Left hindlimb (tissue), 1 donor: ENCODE measurements around the gene HOXD3.

Experiments used
- DNase-seq: peaks from one replicate; pipeline ENCODE4 v3.0.0-alpha.2; 2018

HOXD3 gene

DNA sequence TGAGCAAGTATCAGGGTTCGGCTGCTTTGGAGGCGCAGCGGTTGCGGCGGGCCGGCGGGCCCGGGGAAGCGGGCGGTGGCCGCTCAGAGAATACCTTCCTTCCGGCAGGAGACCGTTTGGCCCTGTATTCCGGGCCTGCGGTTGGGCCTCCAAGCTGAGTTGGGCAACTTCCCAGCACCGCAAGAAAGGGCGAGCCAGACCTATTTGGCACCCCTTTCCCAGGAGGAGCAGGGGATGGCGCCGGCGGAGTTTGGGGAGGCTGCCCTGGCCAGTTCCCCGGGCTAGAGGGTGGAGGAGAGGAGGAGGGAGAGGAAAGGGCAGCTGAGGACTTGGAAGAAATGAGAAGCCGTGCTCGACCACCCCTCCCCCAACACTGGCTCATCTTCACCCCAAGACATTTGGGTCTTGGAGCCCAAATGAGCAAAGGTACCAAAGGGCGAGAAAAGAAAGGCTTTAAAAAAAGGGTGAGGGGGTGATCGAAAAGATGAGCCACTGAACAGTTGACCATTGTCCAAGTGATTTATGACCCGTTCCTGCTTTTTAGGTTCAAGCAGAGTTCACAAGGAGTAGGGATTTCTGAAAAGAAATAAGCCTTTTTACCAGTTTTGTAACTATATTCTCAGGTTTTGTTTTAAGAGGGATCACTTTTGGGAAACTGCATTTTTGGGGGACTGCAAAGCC lies 8.4 kb downstream of the HOXD3 start:
- DNase-seq = no peak

DNA sequence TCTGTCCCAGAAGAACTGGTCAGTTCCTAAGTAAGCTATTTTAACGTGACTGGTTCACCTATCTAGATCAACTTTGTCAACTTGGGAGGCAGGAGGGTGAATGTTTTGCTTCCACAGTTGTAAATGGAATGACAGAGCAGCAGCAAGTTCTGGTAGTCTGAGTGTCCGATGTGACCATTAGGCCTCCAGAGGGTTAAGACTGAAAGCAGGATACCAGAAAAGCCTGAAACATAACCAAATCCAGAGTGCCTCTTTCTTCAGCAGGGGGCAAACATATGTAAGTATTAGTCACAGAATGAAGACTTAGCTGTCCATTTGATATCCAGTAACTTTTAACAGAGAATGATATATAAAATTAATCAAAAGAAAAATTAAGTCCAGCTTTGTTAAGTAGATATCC lies 9.2 kb downstream of the HOXD3 start:
- no peak for DNase-seq

DNA sequence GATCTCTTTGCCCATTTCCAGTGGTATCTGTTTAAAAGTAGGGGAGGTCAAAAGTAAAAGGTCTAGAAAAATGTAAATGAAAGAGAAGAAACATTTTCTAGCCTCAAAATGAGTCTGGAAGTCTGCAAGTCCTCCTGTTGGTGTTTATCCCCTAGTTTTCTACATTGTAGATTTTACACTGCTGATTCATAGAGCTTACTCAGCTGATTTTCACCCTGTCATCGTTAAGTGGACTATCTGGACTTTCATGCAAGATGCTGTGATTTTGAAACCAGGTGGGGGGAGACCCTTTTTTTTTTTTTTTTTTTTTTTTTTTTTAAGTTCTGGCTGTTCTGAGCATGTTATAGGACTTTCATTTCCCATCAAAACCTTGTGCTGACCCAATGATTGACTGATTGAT lies 10.3 kb downstream of the HOXD3 start:
- no peak for DNase-seq

DNA sequence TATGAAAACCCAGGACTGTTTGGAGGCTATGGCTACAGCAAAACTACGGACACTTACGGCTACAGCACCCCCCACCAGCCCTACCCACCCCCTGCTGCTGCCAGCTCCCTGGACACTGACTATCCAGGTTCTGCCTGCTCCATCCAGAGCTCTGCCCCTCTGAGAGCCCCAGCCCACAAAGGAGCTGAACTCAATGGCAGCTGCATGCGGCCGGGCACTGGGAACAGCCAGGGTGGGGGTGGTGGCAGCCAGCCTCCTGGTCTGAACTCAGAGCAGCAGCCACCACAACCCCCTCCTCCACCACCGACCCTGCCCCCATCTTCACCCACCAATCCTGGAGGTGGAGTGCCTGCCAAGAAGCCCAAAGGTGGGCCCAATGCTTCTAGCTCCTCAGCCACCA lies 12.1 kb downstream of the HOXD3 start:
- no peak for DNase-seq

DNA sequence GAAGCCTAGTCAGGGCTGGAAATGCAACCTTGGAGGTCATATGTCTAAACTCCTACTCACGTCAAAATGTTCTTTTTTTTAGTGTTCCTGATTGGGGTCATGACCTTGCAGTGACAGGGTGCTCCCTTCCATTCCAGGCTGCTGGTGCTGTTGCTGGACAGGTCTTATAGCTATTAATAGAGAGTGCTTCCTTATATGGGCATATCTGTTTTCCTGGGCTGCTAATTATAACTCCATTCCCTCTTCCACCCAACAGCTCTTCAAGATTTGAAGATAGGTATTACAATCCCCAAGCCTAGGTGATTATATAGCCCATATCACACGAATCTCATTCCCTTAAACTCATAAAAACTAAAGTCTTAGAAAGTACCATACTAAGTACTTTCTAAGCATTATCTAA lies 12.6 kb downstream of the HOXD3 start:
- DNase-seq = no peak

DNA sequence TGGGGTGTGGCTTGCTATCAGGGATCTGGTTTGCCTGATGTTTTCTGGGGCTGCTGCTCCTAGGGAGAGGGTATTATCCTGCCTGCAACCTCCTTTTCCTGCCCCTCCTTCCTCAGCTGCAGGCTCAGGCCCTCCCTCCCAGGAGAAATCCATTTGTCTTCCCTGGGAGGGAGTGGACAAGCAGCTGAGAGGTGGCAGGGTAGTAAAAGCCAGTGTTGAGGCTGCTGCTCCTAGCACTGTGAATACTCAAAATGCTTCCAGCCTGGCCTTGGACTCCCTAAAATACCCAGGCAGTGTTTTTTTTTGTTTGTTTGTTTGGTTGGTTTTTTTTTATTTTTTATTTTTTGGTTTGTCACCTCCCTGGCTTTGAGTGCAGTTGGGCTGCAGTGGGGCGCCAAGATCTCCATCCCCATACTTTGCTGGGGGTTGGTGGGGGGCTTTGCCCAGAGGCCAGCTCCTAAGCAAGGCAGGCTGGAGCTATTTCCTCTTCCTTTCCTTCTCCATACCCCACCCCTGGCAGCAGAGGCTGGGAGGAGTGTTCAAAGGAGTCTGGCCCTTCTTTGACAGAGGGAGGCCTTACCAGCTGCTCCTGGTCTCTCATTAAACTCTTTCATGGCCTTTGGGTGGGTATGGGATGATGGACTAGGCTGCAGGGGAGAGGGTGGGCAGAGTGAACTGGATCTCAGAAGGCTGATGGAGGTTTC lies 13.6 kb downstream of the HOXD3 start:
- DNase-seq = no peak

DNA sequence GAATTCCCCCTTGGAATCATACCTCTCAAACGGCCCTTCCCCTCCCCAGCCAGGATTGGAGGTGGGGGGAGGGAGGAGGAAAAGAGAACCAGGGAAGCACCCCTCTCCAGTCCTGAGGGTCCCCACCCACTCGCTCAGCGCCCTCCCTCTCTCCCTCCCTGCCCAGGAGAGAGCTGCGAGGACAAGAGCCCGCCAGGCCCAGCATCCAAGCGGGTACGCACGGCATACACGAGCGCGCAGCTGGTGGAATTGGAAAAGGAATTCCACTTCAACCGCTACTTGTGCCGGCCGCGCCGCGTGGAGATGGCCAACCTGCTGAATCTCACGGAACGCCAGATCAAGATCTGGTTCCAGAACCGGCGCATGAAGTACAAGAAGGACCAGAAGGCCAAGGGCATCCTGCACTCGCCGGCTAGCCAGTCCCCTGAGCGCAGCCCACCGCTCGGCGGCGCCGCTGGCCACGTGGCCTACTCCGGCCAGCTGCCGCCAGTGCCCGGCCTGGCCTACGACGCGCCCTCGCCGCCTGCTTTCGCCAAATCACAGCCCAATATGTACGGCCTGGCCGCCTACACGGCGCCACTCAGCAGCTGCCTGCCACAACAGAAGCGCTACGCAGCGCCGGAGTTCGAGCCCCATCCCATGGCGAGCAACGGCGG lies 14.4 kb downstream of the HOXD3 start:
- no peak for DNase-seq

DNA sequence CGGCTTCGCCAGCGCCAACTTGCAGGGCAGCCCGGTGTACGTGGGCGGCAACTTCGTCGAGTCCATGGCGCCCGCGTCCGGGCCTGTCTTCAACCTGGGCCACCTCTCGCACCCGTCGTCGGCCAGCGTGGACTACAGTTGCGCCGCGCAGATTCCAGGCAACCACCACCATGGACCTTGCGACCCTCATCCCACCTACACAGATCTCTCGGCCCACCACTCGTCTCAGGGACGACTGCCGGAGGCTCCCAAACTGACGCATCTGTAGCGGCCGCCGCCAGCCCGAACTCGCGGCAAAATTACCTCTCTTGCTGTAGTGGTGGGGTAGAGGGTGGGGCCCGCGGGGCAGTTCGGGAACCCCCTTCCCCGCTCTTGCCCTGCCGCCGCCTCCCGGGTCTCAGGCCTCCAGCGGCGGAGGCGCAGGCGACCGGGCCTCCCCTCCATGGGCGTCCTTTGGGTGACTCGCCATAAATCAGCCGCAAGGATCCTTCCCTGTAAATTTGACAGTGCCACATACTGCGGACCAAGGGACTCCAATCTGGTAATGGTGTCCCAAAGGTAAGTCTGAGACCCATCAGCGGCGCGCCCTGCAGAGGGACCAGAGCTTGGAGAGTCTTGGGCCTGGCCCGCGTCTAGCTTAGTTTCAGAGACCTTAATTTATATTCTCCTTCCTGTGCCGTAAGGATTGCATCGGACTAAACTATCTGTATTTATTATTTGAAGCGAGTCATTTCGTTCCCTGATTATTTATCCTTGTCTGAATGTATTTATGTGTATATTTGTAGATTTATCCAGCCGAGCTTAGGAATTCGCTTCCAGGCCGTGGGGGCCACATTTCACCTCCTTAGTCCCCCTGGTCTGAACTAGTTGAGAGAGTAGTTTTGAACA lies 15.1 kb downstream of the HOXD3 start:
- peak; percentile 20 for DNase-seq

DNA sequence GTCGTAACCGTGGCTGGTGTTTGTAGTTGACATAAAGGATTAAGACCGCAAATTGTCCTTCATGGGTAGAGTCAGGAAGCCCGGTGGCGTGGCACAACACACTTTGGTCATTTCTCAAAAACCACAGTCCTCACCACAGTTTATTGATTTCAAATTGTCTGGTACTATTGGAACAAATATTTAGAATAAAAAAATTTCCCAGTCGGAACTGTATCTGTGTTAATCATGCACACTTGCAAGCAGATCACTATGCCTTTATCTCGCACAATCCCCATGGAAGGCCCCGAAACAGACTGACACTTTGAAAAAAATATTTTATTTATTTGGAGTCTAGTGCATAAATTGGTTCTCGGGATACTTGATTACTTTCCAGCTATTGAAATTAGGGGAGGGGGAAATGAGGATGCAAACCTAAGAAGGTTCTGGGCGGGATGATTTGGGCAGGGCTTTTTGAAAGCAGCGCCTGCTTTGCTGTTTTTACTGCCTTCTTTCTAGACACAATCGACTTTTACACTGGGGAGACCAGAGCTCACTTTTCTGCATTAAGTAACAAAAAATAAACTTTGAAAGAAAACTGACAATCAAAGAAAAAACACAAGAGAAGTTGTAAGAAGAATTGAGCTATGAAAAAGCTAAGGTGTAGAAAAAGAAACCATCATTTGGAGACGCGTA lies 15.9 kb downstream of the HOXD3 start:
- DNase-seq = no peak

DNA sequence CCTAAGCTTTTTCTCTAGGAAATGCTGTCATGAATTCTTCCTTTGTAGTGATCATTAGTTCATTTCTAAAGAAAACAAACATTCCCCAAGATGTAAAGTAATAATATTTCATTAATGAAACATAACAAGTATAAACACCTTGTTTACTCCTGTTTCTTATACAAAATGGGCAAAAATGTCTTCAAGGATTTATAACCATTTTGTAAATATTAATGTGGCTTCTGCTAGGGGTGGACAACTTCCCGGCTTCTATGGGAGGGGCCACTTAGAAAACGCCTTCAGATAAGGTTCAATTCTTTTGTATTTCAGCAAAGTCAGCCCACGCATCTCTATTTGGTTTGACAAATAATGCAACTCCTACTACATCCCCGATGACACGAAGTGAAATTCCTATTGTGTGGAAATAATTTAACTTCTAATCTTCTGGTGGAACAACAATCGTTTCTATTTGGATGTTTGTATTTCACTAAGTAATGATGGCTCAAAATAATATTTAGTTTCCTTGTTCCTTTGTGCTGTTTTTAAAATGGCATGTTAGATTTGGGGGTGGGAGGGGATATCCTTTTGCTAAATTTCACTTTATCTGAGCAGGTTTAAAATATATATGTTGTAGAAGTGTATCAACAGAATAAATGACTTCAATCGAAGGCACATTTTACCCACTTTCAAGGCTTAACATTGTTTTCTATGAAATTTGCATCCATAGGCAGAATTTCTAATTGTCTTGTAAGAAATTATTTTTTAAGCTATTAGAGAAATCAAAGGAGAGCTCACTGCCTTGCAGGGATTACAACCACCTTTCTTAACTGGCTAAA lies 16.7 kb downstream of the HOXD3 start:
- DNase-seq = no peak

DNA sequence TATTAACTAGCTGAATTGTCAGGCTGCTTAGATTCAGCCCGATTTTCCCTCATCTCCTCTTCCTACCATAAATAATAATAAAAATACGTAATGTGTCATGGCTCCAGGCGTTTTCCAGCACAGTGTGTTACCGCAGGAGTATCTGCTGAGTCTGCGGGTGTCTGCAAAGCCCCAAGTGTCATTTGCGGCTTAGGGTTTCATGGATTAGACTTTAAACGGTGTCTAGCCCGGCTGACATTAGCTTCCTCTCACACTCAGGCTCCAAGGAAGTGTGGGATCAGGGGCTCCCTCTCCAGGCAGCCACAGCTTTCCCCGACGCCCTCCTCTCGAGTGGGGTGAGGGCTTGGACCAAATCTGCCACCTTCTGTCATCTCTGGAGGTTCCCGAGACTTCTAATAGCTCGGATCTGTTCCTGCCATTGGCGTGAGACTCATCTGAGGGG lies 17.3 kb downstream of the HOXD3 start:
- DNase-seq = no peak

DNA sequence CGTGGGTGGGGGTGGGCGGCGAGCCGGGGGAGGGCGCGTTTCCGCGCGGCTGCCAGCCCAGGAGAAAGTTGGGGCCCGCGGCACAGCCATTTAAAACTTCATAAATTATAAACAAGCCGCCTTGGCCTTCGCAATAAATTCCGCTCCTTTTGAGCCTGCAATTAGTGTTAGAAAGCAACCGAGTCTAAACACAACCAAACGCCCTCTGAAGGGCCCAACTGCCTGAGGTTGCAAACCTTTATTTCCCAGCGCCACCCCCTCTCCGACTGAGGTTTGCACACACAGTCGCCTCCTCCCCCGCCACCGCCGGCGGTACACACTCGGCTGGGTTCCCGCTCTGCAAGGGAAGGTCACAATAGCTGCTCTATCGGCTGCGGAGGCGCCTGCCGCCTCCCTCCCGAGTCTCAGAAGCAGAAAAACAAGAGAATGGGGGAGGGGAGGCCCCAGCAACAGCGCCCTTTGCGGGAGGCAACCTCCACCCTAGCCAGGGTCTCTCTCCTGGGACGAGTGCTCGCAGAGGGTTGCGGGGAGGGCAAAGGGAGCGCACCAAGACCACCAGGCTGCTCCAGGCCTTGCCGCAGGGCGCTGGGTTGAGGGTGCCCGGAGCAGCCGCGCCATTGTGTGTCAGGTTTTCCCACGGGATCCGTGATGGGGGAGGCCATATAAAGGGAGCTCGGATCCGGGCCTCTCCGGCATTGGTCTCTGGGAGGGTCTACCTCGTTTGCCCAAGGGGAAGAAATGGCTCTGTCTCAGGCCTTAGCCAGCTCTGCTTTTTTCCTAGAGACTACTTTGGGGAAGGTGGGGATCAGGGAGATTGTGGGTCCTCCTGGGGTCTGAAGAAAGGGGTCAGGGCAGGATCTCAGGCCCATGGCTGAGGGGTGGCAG lies 18.0 kb downstream of the HOXD3 start:
- peak; percentile 57 for DNase-seq

DNA sequence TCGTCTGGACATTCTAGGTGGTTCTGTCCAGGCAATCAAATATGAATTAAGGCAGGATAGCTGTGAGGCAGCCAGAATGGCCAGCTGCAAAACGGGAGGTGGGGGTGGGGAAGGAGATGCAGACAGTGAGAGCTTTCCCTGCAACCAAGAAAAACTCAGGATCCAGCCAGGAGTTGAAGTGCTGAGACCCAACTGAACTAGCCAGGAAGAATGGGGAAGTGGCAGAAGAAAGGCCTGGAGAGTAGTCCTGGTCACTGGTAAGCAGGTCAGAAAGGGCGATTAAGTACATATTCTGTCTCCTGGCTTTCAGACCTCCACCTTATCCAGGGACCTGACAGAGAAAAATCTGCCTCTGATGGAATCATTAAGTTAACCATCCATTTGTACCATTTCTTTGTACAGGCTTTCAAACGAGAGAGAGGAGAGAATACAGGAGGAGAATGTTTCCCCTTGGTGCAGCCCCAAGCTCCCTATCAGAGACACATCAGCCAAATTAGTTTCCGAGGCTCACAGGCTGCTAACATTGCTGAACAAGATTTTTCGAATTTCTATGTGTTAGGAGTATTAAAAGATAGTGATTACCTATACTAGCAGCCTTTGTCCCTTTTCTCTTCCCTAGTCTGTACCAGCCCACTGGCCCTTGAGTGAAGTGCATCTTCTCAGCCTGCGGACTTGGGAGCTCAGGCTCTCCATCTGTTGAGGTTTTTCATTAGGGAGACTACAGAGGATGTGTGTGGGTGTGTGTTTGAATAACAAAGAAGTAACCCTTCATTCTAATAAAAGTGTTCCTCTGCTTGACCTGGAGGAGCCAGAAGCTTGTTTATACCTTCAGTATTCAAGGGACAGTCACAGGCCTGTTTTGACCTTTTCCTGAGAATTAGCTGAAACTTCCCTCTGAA lies 18.9 kb downstream of the HOXD3 start:
- no peak for DNase-seq

DNA sequence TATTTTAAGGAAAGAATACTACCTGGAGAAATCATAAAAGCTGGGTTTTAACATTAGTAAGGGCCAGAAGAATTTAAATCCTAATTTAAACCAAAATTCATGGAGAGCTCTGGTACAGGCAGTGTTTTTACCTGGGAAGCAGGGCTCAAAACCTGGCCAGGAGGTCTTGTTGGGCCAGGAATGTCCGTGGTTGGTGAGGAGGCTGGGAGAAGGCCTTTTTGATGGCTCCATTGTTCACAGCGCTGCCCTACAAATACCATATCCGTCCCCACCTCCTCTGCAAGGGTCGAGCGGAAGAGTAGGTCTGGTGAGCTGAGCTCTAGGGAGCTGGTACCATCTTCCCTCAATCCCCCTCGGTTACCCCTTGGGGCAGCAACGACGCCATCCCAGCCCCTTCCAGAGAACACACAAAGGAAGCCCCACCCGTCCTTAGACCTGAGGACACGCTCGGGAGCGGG lies 20.5 kb downstream of the HOXD3 start:
- DNase-seq = no peak

DNA sequence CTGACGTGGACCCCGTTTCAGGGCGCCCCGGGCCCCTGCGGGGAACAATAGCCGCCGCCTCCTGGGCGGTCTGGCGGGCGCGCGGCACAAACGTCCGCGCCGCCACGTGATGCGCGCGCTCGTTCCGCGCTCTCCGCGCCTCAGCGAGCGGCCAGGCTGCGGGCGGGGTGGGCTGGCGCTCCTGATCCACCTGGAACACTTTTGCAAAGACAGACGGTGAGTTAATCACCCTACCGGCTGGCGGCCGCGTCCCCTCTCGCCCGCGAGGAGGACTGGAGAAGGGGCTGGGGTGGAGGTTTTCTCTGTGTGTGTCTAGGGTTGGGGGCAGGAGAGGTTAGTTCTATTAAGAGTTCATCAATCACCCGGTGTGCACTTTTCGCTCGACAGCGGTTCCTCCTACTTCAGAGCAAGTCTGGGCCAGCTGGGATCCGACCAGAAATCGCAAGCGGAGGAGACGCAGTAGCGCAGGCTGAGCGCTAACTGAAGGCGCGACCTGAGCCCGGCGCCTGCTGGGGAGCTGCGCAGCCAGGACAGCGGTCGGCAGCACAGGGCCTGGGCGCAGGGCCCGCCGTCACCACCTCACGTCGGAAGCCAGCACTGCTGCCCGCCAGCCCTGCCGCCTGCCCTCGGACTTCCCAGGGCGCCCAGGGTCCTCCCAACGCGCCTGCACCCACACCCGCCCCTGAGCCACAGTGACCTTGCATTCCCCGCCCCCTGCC lies 21.1 kb downstream of the HOXD3 start:
- no peak for DNase-seq

DNA sequence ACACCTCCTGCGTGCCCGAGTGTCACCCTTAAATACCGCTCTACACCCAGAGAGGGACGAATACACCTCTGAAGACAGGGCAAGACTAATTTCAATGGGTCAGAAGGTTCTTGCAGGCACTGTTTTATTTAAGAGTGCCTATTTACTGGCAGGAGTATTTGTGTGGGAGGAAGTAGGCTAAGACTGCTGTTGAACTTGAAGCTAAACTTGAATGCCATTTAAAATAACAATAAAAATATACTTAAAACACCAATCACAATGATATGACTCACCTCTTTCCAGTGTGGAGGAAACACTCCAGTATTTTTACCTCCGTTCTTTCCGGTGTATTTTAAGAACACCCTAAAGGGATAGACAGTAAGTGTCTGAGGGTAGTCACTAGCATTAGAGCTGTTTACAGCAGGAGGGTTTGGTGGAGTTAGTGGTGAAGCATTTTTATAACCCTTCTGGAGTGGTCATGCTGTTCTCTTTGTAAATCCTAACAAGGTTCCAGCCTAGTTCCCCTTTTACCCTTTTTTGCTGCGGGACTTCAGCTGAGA lies 21.7 kb downstream of the HOXD3 start:
- DNase-seq = no peak

DNA sequence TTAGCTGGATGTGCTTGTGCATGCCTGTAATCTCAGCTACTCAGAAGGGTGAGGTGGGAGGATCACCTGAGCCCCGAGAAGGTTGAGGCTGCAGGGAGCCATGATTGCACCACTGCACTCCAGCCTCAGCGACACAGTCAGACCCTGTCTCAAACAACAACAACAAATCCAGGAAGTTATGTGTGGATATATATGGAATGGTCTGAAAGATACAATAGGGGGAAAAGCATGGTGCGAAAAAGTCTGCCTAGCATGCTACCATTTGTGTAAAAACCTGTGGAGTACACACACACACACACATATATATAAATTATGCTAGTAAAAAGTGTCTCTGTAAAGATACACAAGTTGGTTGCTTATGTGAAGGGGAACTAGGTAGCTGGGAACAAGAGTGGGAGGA lies 24.4 kb downstream of the HOXD3 start:
- DNase-seq = no peak

DNA sequence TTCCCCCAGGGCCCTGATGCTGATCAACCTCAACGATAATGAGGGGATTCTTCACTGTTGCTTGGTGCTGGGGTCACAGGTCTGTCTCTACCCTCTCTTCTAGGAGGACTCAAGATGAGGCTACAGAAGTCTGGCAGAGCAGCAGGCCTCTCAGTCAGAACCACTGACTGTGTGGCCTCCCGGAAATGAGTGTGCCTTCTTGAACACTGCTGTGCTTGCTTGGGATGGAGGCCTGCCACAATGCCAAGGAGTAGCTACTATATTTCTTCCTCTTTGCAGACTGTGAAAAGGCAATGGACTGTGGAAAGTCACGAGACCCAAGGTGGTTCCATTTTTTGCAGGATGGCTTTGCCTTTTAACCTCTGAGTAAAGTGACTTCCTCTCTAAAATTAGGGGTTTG lies 25.6 kb downstream of the HOXD3 start:
- DNase-seq = no peak
